Putamen (tissue), 1 donor: ENCODE data around the gene CACNA2D3.

Experiments used
- DNase-seq: peaks from one replicate; pipeline ENCODE4 v3.0.0-alpha.2; 2016; ENCODE audit warnings: low spot score

CACNA2D3 gene

DNA sequence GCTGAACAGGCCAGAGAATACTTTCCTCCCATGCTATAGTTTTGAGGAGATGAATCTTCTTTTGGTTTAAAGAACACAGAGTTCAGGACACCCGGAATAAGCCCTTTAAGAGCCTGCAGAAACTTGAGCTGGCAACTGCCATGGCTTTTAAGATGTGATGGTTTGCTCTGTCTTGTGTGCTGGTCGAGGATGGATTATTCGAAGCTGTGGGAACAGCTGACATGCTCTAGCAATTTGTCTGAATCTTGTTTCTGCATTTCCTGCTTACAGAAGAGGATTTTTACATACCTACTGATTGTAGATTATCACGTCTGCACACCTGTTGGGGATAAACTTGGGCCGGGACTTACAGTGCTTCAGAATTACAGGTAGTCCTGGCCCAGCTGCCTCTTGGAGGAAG is 408.6 kb downstream of the CACNA2D3 start:
- DNase-seq, result no peak

DNA sequence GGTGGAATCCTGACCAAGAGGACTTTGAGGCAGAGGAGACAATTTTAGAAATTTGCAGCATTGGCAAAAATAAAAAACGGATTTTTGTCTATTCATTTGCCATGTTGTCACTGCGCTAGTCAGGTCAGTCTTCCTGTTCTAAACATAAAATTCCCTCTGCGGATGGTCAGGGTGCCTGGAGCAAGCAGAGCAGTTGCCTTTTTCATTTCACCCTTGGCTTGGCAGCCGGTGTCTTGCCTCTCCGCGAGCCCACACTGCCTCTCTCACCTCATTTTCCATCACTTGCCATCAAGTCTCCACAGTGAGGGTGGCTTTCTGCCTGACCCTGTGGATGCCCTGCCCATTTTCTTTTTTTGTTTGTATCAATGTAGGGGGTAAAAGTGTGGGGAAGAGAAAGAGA is 409.4 kb downstream of the CACNA2D3 start:
- no peak for DNase-seq

DNA sequence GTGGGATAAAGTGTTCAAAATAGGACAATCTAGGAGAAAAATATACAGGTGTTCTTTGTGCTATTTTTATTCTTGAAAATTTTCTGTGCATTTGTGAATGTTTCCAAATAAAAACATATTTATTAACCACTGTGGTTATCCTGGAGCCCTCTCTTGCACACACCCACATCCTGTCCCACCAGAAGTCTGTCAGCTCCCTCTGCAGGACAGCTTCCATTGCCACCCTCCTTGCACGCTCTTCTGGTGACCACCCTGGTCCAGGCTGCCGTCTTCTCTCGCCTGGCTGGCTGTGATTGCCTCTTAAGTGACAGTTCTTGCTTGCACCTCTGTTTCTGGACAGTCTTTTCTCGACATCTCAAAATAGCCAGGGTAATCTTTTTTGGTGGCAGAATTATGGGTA is 411.5 kb downstream of the CACNA2D3 start:
- no peak for DNase-seq

DNA sequence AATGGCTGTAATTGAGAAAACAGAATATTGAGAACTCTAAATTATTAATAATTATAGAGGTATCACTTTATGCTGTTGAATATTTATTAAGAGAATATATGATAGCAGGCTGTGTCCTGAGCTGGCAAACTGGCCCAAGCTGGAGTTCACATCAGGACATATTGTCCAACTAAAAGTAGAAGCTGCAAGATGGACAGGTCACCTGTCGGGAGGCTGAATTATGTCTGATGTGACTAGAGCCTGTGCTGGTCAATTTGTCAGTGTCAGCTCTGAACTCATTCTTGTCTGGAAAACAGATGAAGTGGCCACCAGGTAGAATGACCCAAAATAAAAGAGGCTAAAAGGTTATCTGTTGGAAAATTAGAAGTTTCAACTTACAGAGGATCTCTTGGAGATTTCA is 413.3 kb downstream of the CACNA2D3 start:
- DNase-seq, result no peak

DNA sequence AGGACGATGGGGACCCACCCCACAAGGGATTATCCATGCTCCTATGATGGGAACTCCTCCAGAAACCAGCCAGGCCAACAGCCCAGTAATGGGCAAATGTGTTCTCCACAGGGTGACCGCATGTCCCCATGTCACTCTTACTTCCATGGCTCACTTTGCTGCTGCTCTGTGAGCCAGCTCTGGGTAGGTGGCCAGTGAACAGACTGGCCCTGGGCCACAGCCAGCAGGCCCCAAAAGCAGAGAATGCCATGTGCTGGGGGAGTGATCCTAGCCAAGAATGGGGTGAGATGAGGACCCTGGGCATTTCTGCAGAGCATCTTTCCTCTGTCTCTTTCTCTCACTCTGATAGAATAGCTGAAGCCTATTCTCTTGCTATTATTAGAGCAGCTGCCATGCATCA is 414.1 kb downstream of the CACNA2D3 start:
- no peak for DNase-seq

DNA sequence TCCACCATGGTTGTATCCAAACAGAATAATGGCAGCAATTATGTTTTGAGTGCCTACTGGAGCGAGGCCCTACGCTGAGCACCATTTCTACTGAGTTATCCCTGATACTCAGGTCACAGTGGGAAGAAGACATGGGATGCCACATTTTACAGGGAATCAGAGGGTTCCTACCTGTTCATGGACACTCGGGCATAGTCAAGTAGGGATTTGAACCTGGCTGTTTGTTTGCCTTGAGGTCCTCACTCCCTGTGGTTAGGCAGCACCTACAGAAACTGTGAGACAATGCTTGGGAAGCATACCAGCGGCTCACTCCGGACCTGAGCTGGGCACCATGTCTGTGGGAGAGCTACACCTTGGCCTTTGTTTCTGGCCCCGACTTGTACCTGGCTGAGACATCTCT is 415.2 kb downstream of the CACNA2D3 start:
- no peak for DNase-seq

DNA sequence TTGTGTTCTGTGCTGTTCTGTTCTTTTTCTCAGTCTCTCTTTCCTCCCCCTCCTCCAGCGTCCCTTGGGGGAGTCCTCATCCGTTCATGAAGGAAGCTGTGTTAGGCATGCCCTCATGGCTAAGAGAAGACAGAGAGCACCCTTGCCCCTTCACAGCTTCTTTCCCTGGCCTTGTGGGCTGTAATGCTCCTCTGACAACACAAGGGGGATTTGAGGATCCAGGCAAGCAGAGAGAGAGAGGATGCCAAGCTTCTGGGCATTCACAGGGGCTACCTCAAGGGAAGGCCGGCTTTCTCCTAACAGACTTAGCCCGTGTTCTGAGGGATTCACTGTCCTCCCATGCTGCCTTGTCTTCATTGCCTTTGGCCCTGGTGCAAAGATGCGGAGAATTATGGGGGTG is 416.0 kb downstream of the CACNA2D3 start:
- no peak for DNase-seq

DNA sequence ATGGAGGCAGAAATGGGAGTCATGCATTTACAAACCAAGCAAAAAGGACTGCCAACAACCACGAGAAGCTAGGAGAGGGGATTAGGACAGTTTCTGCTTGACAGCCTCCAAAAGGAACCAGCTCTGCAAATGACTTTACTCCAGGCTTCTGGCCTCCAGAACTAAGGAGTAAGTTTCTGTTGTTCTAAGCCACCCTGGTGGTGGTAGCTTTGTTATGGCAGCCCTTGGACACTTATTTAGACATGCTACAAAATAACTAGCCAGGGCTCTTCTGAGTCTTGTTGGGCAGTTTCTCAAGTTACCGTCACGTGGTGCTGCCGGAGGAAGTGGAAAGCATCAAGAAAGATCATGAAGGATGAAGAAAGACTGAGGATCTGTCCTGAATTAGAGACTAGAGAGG is 419.0 kb downstream of the CACNA2D3 start:
- no peak for DNase-seq

DNA sequence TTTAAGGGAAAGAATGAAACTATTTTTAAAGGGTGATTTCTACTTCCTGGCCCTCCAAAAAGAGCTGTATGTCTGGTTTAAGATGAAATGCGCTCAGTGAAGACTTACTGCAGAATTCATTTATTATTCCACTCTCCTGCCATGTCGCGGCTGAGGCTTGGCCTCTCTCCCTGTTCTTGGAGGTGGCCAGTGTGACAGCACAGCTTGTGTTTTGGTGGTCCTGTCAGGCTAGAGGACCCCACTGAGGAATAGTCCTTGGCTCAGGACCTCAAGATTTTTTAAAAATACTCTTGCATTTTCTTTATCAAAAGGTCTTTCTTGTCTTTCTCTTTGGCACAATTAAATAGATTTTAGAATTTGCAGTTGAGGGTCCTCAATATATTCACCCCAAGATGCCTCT is 421.1 kb downstream of the CACNA2D3 start:
- DNase-seq, result no peak

DNA sequence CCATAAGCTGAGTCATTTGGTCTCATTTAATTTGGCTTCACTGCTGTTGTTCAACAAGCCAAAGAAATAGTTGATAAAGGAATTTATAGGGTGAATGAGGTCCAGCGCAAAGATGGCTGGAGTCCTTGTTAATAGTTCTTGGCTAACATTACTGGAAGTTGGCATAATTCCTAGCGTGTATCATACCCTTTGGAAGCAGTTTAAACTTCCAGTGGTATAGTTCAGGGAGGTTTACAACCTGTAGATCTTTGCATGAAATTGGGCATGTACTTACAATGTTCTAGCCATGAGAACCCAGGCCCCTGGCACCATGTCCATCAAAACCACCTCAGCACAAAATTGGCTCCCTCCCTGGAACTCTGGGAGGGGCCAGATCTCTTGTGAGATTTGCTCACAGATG is 424.7 kb downstream of the CACNA2D3 start:
- no peak for DNase-seq

DNA sequence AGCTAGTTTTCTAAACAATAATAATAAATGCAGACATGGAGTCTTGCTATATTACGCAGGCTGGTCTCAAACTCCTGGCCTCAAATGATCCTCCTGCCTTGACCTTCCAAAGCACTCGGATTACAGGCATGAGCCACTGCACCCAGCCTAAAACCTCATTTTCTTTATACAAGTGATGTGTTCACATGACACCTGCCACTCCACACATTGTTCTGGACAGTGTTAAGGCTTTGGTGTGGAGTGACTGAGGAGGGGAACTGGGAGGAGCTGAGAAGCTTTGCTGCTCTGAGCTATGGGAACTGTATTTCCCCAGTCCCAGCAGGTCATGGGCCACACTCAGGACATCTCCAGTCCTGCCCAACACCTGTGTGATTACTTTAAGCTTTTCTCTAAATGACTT is 425.5 kb downstream of the CACNA2D3 start:
- DNase-seq, result no peak

DNA sequence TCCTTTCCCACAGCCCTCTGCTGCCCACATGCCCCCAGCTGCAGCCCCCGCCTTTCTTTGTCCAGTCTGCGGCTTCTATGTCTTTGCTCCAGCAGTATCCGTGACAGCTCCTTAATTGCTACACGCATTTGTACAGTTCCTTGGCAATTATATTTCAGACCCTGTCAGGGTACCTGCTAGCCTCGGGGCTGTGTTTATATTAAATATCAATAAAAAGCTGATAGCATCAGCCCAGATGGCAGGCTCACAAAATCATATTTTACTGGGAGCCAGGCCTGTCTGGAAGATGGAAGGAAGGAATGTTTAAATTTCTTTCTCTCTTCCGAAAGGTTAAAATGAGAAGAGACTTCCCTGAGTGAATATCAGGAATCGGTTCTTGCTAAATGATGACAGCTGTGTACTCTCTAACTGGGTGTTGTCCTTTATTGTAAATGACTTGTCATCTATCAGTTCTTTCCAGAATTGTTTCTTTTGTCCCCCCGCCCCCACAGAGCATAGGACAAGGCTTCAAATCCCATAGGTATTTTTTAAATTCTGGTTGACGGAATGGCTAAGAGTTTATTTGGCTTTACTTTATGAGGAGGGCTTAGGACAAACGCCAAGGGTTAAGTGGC is 427.4 kb downstream of the CACNA2D3 start:
- DNase-seq, result no peak

DNA sequence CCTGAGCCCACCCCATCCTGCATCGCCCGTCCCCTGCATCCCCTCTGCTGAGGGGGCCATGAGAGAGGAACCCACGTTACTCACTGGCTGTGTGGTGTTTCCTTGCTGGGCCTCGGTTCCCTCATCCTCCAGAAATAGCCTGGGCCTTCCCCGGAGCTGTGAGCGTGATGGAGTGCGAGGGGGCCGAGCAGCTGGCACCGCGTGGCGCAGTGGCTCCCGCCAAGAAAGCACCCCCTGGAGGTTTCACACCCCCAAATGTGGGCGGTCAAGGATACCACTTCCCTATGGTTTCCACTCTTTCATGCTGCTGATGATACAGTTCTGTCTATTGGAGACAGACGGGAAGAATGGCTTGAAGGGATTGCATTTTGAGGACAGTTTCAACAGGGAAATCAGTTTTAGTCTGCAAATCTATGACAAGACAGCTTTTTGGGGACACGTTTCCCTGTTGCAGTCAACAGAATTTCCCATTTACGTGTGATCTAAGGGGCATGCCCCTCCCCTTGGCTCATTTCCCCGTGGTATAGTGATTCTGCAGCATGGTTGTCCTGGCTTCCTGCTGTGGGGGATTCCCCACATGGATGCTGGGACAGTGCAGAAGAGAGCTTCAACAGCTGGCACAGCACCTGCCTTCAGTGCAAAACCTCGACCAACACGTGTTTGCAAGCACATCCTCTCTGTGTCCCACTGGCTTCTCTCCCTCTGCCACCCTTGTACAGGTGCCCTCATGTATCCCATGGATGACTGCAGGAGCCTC is 428.0 kb downstream of the CACNA2D3 start:
- DNase-seq, result no peak

DNA sequence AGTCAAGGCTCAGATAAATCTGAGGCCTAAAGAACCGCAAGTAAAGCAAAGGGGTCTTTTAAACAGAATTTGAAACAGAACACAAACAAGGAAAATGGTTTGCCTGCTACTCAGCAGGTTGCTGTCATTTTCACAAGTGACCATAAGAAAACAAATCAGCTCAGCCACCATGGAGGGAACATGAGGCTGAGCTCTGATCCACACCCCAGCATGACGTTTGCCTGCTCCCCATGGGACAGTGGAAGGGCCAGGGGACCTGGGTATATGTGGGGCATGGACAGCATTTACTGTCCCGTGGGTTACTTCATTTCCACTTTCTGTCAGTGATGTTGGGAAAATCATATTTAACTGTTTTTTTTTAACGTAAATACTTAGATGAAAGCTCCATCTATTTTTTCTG is 434.3 kb downstream of the CACNA2D3 start:
- no peak for DNase-seq

DNA sequence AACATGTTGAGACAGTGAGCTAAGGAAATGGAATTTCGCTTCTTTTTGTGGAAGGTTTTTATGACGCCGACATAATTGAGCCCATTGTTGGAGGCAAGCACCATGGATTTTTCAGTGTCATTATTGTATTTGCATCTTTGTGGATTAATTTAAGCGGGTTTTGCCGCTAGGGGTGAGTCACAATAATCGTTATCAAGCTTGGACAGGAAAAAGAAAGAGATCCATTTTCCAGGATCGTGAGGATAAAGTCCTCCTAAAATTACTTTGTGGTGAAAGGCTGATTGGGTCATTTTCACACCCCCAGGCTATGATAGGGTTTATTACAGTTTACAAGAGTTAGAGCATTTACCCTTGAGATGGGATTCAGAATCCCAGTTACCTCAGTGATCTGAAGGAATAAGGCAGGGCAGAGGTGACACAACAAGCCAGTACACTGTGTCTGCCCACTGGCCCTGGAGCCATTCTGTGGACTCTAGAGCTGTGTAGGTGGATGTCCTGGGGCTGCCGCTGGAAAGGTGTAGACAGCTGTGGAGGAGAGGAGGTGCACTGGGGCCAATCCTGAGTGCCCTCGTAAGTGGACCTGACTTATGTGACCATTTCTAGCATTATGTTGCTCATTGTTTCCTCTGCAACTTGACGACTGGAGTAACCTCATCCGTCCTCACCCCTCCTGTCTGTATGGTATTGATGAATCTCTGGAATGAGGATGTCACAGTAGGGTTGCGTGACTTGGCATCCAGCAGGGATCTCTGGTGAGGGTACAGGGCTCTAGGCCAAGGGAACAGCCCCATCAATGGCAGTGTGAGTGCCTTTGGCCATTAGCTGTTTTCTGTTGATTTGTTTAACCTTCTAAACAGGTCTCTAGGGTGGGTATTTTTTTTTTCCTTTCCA is 435.4 kb downstream of the CACNA2D3 start:
- DNase-seq, result no peak

DNA sequence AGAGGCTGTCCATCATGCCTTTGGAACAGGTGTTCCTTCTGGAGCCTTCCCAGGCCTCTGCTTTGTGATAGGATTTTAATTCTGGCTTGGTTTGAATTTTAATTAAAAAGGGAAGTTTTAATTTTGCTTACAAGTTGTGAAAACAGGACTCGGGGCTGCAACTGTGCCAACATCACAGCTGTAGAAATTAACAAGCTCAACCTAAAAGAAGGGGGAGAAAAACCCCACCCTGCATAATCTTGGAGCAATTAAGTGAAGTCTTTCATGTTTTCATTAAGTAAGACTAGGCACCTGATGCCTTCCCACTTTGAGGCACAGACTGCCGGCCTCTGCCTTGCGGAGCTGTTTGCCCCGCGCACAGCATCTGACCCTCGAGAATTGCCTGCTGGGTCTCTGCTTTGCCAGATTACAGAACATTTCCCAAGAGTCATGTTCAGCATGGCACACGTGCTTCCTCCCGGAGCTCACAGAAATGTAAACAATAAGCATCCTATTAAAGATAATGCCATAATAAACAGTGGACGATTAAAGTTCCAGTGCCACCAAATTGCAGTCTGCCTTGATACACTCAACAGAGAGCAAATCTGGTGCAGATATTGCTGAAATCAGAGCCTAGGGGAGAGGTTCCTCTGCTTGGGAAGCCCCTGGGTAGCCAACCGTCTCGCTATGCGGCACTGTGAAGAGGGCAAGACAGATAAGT is 441.3 kb downstream of the CACNA2D3 start:
- no peak for DNase-seq

DNA sequence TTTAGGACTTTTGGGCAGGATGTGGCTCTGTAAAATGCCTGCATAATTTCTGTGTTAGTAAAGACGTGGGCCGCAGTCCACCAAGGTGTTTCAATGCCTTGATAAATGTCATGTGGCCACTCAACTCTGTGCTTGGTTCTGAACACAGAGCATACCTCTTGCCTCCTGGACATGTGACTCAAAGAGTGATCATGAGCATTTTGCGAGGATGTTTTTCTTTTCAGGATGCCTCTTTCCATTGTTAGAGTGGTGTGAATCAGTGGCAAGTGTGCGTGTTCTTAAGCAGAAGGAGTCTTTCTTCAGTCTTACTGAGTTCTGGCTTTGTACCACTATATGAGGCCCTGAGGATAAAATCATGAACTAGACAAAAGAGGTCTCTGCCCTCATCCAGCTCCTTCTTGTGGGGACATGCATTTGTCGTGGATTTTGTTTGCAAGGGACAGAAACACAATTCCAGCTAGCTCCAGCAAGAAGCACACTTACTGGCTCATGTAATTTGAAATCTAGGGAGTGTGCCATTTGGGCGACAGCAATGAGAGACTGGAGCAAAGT is 442.1 kb downstream of the CACNA2D3 start:
- no peak for DNase-seq

DNA sequence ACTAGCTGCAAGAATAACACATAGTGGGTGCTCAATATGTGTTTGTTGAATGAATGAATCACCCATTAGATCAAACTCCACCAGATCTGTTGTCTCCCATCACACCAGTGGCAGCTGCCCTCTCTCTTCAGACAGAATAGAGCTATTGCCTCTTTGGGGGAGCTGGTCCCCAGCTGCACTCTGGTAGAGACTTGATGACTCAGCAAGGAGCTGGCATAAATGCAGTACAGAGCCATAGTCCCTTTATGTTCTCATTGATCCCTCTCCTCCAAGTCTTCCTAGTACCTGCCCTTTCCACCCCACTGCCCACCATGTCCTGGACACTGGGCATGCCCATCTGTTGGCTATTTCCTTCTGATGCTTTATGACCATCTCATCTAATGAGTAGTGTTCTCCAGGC is 443.6 kb downstream of the CACNA2D3 start:
- no peak for DNase-seq

DNA sequence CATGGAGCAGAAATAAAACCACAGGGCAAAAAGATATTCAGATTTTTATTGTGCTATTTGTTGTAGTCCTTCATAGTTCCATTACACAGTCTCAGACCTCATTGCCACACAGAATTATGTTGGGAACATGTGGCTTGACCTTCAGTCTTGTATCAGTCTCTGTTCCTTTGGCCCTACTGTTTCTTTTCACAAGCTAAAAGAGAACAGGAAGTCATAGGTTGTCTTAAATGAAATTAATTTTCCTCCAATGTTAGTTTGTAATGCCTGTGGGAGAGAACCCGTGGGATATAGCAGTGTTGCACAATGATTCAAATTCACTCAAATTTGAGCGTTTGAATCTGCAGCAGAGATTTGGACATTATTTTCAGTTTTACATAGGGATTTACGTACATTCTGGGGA is 445.6 kb downstream of the CACNA2D3 start:
- no peak for DNase-seq

DNA sequence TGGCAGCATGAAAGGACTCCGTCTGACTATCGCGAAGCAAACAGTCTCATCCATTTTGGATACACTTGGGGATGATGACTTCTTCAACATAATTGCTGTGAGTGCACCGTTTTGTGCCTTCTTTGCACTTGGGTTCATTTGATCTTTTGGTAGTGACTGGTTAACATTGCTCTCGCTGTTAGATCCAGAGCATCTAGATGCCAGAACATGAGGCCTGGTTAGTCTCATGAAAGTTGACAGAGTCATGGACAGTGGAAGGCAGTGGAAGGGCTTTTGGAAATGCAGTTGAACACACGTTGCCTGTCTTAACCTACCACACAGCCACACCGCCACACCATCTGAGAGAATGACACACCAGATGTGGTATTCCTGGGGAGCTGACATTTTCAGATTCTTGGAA is 447.7 kb downstream of the CACNA2D3 start:
- no peak for DNase-seq

DNA sequence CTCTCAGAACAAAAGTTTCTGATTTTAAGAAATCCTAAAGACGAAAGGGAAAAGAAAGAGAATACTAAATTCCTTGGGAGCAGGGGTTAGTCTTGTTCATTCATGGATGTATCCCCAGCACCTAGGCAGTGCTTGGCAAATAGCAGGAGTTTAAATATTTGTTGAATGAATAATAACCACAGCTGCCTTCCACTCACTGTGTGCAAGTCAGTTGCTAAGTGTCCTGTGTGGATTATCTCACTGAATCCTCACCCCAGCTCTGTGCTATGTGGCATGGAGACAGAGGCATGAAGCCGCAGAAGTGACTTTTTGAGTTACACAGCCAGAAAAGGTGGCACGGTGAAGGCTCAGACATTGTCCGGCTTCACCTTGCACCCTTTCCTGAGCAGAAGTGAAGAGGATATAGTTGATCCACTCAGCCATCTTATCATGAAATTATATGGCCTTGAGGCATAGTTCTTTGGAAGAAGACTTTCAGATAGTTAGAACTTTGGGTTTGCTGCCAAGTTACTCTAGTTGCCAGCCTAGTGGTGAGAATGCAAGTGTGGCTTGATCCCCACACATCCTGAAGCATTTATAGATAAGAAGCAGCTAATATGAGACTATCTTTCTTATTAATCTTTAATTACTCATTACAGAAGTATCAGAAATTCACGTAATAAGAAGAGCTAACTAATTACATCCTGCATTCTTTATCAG is 450.0 kb downstream of the CACNA2D3 start:
- no peak for DNase-seq

DNA sequence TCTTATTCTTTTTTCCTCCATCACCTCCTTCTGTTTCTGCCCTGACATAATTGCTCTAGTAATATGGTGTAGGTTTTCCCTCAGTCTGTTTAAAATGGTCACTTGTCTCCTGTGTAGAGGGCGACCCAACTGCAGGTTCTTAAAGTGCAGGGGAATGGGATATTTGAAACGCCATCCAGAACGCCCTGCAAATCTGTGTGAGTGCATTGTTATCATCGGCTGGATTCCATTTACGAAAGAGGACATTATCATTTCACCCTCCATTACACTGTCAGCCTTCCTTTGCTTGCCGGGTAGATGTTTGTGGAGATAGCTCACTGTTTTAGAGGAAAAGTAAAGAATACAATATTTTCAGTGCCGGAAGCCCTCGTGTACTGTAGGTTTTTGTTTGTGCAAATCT is 451.5 kb downstream of the CACNA2D3 start:
- no peak for DNase-seq
